ENCODE data around the gene LGALS3. TPM values are rescaled to one million over a fixed set of nuclear protein-coding genes. Genes with fewer than 3 reads are reported as not detected.

Gene LGALS3
- total and polyA plus RNA-seq, 3 experiments from 2014 or later, result 54.5 to 78.0 (median 55.1) TPM

GRCh38 chr14:55103005-55103640, 25.9 kb upstream of the LGALS3 start:
- Mint-ChIP-seq H3K27me3 (no peaks in the 10 kb centered on the region), H3K27ac (peak overlapping the region; percentile 92 to 99 (median 98)), H3K9me3 (peaks cover 3 to 9% (median 7%) of the 10 kb centered on the region in 5 donors), H3K4me1 (peaks cover 57 to 72% (median 58%) of the 10 kb centered on the region in 3 donors), H3K36me3 (peaks cover 0 to 9% (median 3%) of the 10 kb centered on the region in 3 donors), H3K4me3 (peak overlapping the region; percentile 38 to 89 (median 72))
- peak; percentile 26 to 77 (median 44) for DNase-seq
- Histone ChIP-seq H3K4me1 (ENCODE audit: insufficient read depth, low read length) (peaks cover 39% of the 10 kb centered on the region), H3K27me3 (ENCODE audit: insufficient read depth, low read length, poor library complexity, severe bottlenecking) (no peaks in the 10 kb centered on the region), H3K9me3 (ENCODE audit: low read length) (peaks cover 7% of the 10 kb centered on the region), H3K4me3 (ENCODE audit: low read length) (peak overlapping the region; percentile 42), H3K27ac (ENCODE audit: low read depth, low read length) (peak overlapping the region; percentile 68), H3K36me3 (ENCODE audit: insufficient read depth, low read length) (no peaks in the 10 kb centered on the region)
- ChIA-PET CTCF (interaction anchor here (1.1 to 4.3 kb wide), 12 partner anchors 8 to 88 kb away, joined by 3 to 32 read pairs (median 4); partner anchors contain the start of genes DLGAP5, LGALS3 and MAPK1IP1L), POLR2A (interaction anchor here (0.6 to 3.2 kb wide), 13 partner anchors 11 to 325 kb away, joined by 3 to 38 read pairs (median 4); partner anchors contain the start of genes DLGAP5, LGALS3 and MAPK1IP1L)

- peak overlapping the region; percentile 92 to 99 (median 98) for H3K27ac Mint-ChIP-seq
- Histone ChIP-seq H3K27me3 (ENCODE audit: insufficient read depth, low read length, poor library complexity, severe bottlenecking) (no peaks in the 10 kb centered on the region), H3K4me1 (ENCODE audit: insufficient read depth, low read length) (peaks cover 32% of the 10 kb centered on the region), H3K4me3 (ENCODE audit: low read length) (no peak overlapping the region), H3K27ac (ENCODE audit: low read depth, low read length) (peak overlapping the region; percentile 68), H3K9me3 (ENCODE audit: low read length) (peaks cover 7% of the 10 kb centered on the region), H3K36me3 (ENCODE audit: insufficient read depth, low read length) (no peaks in the 10 kb centered on the region)
- peaks cover 0 to 9% (median 0%) of the 10 kb centered on the region in 3 donors for H3K36me3 Mint-ChIP-seq
- DNase-seq, result no peak
- peaks cover 56 to 71% (median 58%) of the 10 kb centered on the region in 3 donors for H3K4me1 Mint-ChIP-seq
- no peaks in the 10 kb centered on the region for H3K27me3 Mint-ChIP-seq
- H3K9me3 Mint-ChIP-seq, result peaks cover 3 to 9% (median 7%) of the 10 kb centered on the region in 5 donors
- ChIA-PET POLR2A (interaction anchor here (0.5 to 3.2 kb wide), 9 partner anchors 12 to 324 kb away, joined by 3 to 38 read pairs (median 6); partner anchors contain the start of genes LGALS3 and MAPK1IP1L), CTCF (interaction anchor here (1.1 to 4.3 kb wide), 7 partner anchors 13 to 57 kb away, joined by 3 to 32 read pairs (median 12); partner anchors contain the start of genes LGALS3 and MAPK1IP1L)
- peak overlapping the region in 6 of 7 donors; percentile 27 to 84 (median 76) for H3K4me3 Mint-ChIP-seq
Observed at GRCh38 chr14:55103971-55104954, 24.8 kb upstream of the LGALS3 start.

DNA sequence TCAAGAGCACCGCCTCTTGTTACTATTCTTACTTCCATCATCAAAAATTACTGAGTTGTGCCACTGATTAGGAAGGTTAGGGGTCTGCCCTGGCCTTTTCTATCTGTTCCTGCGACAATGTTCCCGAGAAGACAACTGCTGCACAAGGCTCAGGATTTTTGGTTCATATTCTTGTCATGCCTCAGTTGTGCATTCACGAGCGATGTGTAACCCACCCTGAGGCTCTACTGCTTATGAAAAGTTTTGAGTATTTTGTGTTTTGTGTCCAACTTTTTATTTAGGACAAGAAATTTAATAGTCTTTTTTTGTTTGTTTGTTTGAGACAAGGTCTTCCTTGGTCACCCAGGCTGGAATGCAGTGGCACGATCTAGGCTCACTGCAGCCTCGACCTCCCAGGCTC, 23.1 kb upstream of the LGALS3 start:
- peaks cover 32% of the 10 kb centered on the region for H3K4me1 ChIP-seq (ENCODE audit: insufficient read depth, low read length)
- H3K36me3 Mint-ChIP-seq, result peaks cover 0 to 9% (median 0%) of the 10 kb centered on the region in 3 donors

GRCh38 chr14:55107766-55108554, 21.1 kb upstream of the LGALS3 start:
- DNase-seq, result peak in 2 of 5 donors; percentile 19 to 60
- Histone ChIP-seq H3K27me3 (ENCODE audit: insufficient read depth, low read length, poor library complexity, severe bottlenecking) (no peaks in the 10 kb centered on the region), H3K4me3 (ENCODE audit: low read length) (no peak overlapping the region), H3K9me3 (ENCODE audit: low read length) (peaks cover 7% of the 10 kb centered on the region), H3K36me3 (ENCODE audit: insufficient read depth, low read length) (no peaks in the 10 kb centered on the region), H3K27ac (ENCODE audit: low read depth, low read length) (peak overlapping the region; percentile 38), H3K4me1 (ENCODE audit: insufficient read depth, low read length) (peaks cover 18% of the 10 kb centered on the region)
- Mint-ChIP-seq H3K9me3 (peaks cover 3 to 9% (median 5%) of the 10 kb centered on the region in 5 donors), H3K36me3 (peaks cover 0 to 9% (median 0%) of the 10 kb centered on the region in 3 donors), H3K27ac (peak overlapping the region; percentile 66 to 84 (median 80)), H3K27me3 (no peaks in the 10 kb centered on the region), H3K4me1 (peaks cover 32 to 40% (median 39%) of the 10 kb centered on the region in 3 donors), H3K4me3 (peak overlapping the region in 5 of 7 donors; percentile 24 to 54 (median 44))
- ChIA-PET CTCF (interaction anchor here (1.0 to 2.0 kb wide), 5 partner anchors 12 to 57 kb away, joined by 4 to 6 read pairs (median 4); partner anchors contain the start of gene MAPK1IP1L), POLR2A (interaction anchor here (0.5 to 1.7 kb wide), 3 partner anchors 10 to 86 kb away, joined by 3 to 11 read pairs (median 3); partner anchors contain the start of gene DLGAP5)

More for the DNA sequence above, 23.1 kb upstream of the LGALS3 start:
- peaks cover 45 to 57% (median 54%) of the 10 kb centered on the region in 3 donors for H3K4me1 Mint-ChIP-seq
- H3K27me3 Mint-ChIP-seq, result no peaks in the 10 kb centered on the region
- peak overlapping the region in 4 of 8 donors; percentile 59 to 86 (median 78) for H3K27ac Mint-ChIP-seq
- Histone ChIP-seq H3K4me3 (ENCODE audit: low read length) (no peak overlapping the region), H3K36me3 (ENCODE audit: insufficient read depth, low read length) (no peaks in the 10 kb centered on the region), H3K27me3 (ENCODE audit: insufficient read depth, low read length, poor library complexity, severe bottlenecking) (no peaks in the 10 kb centered on the region), H3K27ac (ENCODE audit: low read depth, low read length) (no peak overlapping the region), H3K9me3 (ENCODE audit: low read length) (peaks cover 7% of the 10 kb centered on the region)
- CTCF ChIA-PET, result no interaction called here
- POLR2A ChIA-PET, result no interaction called here
- H3K4me3 Mint-ChIP-seq, result no peak overlapping the region
- peaks cover 3 to 9% (median 7%) of the 10 kb centered on the region in 5 donors for H3K9me3 Mint-ChIP-seq
- DNase-seq, result no peak

DNA sequence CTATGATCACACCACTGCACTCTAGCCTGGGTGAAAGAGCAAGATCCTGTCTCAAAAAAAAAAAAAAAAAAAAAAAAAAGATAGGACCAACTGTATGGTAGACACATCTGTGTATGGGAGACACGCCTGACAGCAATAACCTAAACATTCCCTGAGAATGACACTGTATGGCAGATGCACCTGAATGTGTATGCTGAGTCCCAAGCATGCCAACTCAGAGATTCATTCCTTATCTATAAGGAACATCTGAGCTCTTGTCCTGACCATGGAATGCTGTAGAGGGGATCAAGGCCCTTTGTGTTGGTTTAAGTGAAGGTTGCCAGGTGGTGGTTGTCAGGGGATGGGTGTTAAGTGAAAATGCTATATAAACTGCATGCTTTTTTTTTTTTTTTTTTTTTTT, 19.2 kb upstream of the LGALS3 start:
- Mint-ChIP-seq H3K9me3 (peaks cover 0 to 1% (median 0%) of the 10 kb centered on the region in 5 donors), H3K27ac (no peak overlapping the region), H3K27me3 (peaks cover 0 to 2% of the 10 kb centered on the region in 2 donors), H3K4me1 (peaks cover 15 to 23% (median 22%) of the 10 kb centered on the region in 3 donors), H3K4me3 (no peak overlapping the region), H3K36me3 (no peaks in the 10 kb centered on the region)
- H3K9me3 ChIP-seq (ENCODE audit: low read length), result no peaks in the 10 kb centered on the region
- no peaks in the 10 kb centered on the region for H3K36me3 ChIP-seq (ENCODE audit: insufficient read depth, low read length)
- no peaks in the 10 kb centered on the region for H3K27me3 ChIP-seq (ENCODE audit: insufficient read depth, low read length, poor library complexity, severe bottlenecking)
- CTCF ChIA-PET, result interaction anchor here (0.6 to 1.6 kb wide), 3 partner anchors 12 to 51 kb away, joined by 3 to 4 read pairs (median 3); no protein-coding TSS in a partner anchor
- H3K27ac ChIP-seq (ENCODE audit: low read depth, low read length), result no peak overlapping the region
- no peak overlapping the region for H3K4me3 ChIP-seq (ENCODE audit: low read length)
- POLR2A ChIA-PET, result interaction anchor here (0.5 to 1.0 kb wide), 3 partner anchors 11 to 37 kb away, joined by 3 to 14 read pairs (median 3); no protein-coding TSS in a partner anchor
- H3K4me1 ChIP-seq (ENCODE audit: insufficient read depth, low read length), result no peaks in the 10 kb centered on the region
- DNase-seq, result no peak

- POLR2A ChIA-PET, result no interaction called here
- Histone ChIP-seq H3K27ac (ENCODE audit: low read depth, low read length) (no peak overlapping the region), H3K36me3 (ENCODE audit: insufficient read depth, low read length) (no peaks in the 10 kb centered on the region), H3K4me1 (ENCODE audit: insufficient read depth, low read length) (no peaks in the 10 kb centered on the region), H3K9me3 (ENCODE audit: low read length) (no peaks in the 10 kb centered on the region), H3K27me3 (ENCODE audit: insufficient read depth, low read length, poor library complexity, severe bottlenecking) (no peaks in the 10 kb centered on the region), H3K4me3 (ENCODE audit: low read length) (no peak overlapping the region)
- H3K9me3 Mint-ChIP-seq, result no peaks in the 10 kb centered on the region
- no peak for DNase-seq
- no peak overlapping the region for H3K27ac Mint-ChIP-seq
- no peak overlapping the region for H3K4me3 Mint-ChIP-seq
- no peaks in the 10 kb centered on the region for H3K36me3 Mint-ChIP-seq
- H3K4me1 Mint-ChIP-seq, result peaks cover 12 to 18% (median 17%) of the 10 kb centered on the region in 3 donors
- peaks cover 0 to 2% of the 10 kb centered on the region in 2 donors for H3K27me3 Mint-ChIP-seq
- CTCF ChIA-PET, result interaction anchor here (0.9 to 1.1 kb wide), 3 partner anchors 9 to 22 kb away, joined by 3 to 4 read pairs (median 4); no protein-coding TSS in a partner anchor
Observed at GRCh38 chr14:55111122-55111708, 17.8 kb upstream of the LGALS3 start.

All from CD8-positive, alpha-beta memory T cell (primary cell).